ENCODE results near the gene VSTM2B. TPM values are rescaled to one million over a fixed set of nuclear protein-coding genes. Genes with fewer than 3 reads are reported as not detected.

Gene VSTM2B
- total RNA-seq, 2 experiments from 2014 or later: not detected

DNA sequence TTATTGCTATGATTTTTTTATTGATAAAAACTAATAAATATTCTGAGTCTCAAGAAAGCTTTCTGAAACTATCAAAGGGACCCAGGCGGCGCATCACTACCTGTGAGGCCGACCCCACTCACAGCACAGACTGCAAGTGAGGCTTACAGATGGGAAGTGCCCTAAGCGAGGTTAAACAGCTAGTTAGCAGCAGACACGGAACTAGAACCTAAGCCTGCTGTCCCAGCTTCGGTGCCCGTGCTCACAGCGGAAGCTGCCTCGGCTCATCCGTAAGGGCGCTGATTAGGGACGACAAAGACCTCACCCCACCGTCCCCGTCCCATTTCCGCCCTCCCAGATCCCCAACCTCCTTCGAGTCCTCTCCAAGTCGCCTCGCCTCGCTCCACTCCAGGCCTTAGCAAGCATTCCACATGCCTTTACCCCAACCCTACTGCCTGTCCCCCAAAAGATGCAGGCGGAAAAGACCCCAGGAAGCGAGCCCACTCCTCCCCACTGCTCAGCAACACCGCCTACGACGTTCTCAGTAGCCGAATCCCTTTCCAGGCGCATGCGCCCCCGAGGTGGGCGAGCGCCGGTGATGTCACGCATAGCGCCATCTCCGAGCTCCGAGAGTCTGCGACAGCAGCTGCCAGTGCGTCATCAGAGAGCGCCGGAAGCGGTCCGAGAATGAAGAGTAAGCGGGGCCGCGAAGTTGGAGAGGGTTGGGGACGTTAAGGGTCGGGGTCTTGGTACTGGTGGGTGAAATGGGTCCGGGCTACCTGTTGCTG is 80.0 kb downstream of the VSTM2B start, which contains the start of gene POP4:
POP4 (plus strand) TSS at position 631 of the 767 bp plus-strand sequence; CDS start at position 667, 36 bp downstream.
- H3K4me3 Mint-ChIP-seq: peak within 1 kb of the TSS; percentile 95
- H3K27ac Mint-ChIP-seq: peak within 1 kb of the TSS; percentile 100
- peaks cover 12% of the 10 kb centered on the region for H3K36me3 Mint-ChIP-seq
- H3K4me1 Mint-ChIP-seq (ENCODE audit: low read depth): peaks cover 19% of the 10 kb centered on the region
- no peaks in the 10 kb centered on the region for H3K27me3 Mint-ChIP-seq
- intact Hi-C loops (cut with micrococcal nuclease): loop anchor here (1.0 to 5.0 kb wide), 6 partner anchors 30 to 393 kb away; partner anchors contain the start of genes UQCRFS1 and URI1
- CTCF ChIA-PET: interaction anchor here (1.0 to 7.3 kb wide), 14 partner anchors 15 to 125 kb away, joined by 3 to 192 read pairs (median 8); partner anchors contain the start of genes C19orf12 and PLEKHF1
- H3K9me3 Mint-ChIP-seq: no peaks in the 10 kb centered on the region
- DNase-seq: peak; percentile 99
- POLR2A ChIA-PET: interaction anchor here (0.6 to 5.2 kb wide), 25 partner anchors 9 to 340 kb away, joined by 3 to 46 read pairs (median 4); partner anchors contain the start of genes C19orf12, PLEKHF1 and URI1

DNA sequence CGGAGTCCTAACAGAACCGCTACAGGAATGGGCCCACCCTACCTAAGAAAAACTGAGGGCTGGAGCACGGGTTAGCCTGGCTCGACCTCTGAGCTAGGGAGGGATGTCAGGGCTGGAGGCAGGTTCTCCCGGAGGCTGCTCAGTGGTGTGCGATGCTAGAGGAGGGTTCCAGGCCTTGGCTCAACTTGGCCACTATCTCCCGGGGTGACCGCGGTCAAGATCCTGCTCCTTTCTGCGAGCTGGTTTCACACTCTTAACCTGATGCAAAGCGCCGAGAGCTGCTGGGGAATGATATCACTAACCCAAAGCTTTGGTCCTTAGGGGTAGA is 80.6 kb downstream of the VSTM2B start:
- Mint-ChIP-seq H3K36me3 (peaks cover 13% of the 10 kb centered on the region), H3K9me3 (no peaks in the 10 kb centered on the region), H3K4me1 (ENCODE audit: low read depth) (peaks cover 23% of the 10 kb centered on the region), H3K4me3 (peak overlapping the region; percentile 95), H3K27ac (peak overlapping the region; percentile 100), H3K27me3 (no peaks in the 10 kb centered on the region)
- POLR2A ChIA-PET: interaction anchor here (0.6 to 5.2 kb wide), 23 partner anchors 9 to 336 kb away, joined by 3 to 46 read pairs (median 6); partner anchors contain the start of genes C19orf12, PLEKHF1 and URI1
- CTCF ChIA-PET: interaction anchor here (1.0 to 7.3 kb wide), 14 partner anchors 14 to 124 kb away, joined by 3 to 192 read pairs (median 8); partner anchors contain the start of genes C19orf12 and PLEKHF1
- intact Hi-C loops (cut with micrococcal nuclease): loop anchor here (1.0 to 5.0 kb wide), 6 partner anchors 30 to 393 kb away; partner anchors contain the start of genes UQCRFS1 and URI1
- DNase-seq: no peak

DNA sequence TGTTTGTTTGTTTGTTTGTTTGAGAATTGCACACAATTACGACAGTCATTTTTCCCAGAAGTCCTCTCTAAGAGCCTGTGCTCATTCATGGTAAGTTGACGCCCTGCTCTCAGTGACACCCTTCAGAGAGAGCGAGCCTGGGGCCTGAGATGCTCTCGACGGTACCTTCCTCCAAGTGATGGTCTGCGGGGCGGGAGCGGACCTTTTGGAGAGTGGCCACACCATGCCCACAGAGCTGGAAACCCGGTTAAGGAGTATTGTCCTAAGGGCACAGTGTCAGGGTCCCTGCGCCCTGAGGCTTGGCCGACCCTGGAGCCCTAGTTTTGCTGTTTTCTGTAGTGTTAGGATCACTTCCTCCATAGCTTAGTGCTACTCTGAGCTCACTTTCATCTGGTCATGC is 83.8 kb downstream of the VSTM2B start:
- H3K4me1 Mint-ChIP-seq (ENCODE audit: low read depth): peaks cover 20% of the 10 kb centered on the region
- H3K36me3 Mint-ChIP-seq: peaks cover 33% of the 10 kb centered on the region
- ChIA-PET POLR2A (interaction anchor here (1.2 to 2.4 kb wide), 2 partner anchors 68 to 106 kb away, joined by 3 to 15 read pairs; partner anchors contain the start of gene C19orf12), CTCF (interaction anchor here (0.7 to 7.3 kb wide), 23 partner anchors 9 to 711 kb away, joined by 3 to 192 read pairs (median 8); partner anchors contain the start of genes C19orf12 and PLEKHF1)
- intact Hi-C loops (cut with micrococcal nuclease): loop anchor here (1.0 to 5.0 kb wide), 5 partner anchors 59 to 333 kb away; partner anchors contain the start of gene URI1
- no peaks in the 10 kb centered on the region for H3K9me3 Mint-ChIP-seq
- no peaks in the 10 kb centered on the region for H3K27me3 Mint-ChIP-seq
- DNase-seq: no peak
- H3K4me3 Mint-ChIP-seq: no peak overlapping the region
- no peak overlapping the region for H3K27ac Mint-ChIP-seq

DNA sequence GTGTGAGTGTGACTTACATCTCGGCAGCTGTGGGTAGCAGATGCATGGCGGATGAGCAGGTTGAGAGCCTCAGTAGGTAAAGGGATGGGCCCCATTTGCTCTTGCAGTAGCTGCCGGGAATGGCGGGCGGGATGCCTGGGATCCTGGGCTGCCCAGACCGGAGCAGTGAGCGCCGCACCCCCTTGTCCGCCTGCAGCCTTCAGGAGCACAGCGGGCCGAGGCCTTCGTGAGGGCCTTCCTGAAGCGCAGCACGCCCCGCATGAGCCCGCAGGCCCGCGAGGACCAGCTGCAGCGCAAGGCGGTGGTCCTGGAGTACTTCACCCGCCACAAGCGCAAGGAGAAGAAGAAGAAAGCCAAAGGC is 84.4 kb downstream of the VSTM2B start:
- H3K9me3 Mint-ChIP-seq: no peaks in the 10 kb centered on the region
- H3K4me3 Mint-ChIP-seq: no peak overlapping the region
- POLR2A ChIA-PET: interaction anchor here (0.6 to 2.4 kb wide), 4 partner anchors 14 to 105 kb away, joined by 3 to 15 read pairs (median 3); partner anchors contain the start of gene C19orf12
- CTCF ChIA-PET: interaction anchor here (0.6 to 7.3 kb wide), 31 partner anchors 9 to 711 kb away, joined by 3 to 192 read pairs (median 5); partner anchors contain the start of genes C19orf12, PLEKHF1 and URI1
- peaks cover 17% of the 10 kb centered on the region for H3K4me1 Mint-ChIP-seq (ENCODE audit: low read depth)
- DNase-seq: no peak
- no peaks in the 10 kb centered on the region for H3K27me3 Mint-ChIP-seq
- no peak overlapping the region for H3K27ac Mint-ChIP-seq
- peaks cover 36% of the 10 kb centered on the region for H3K36me3 Mint-ChIP-seq
- intact Hi-C loops (cut with micrococcal nuclease): loop anchor here (1.0 to 2.0 kb wide), 4 partner anchors 58 to 227 kb away; no protein-coding TSS in a partner anchor

DNA sequence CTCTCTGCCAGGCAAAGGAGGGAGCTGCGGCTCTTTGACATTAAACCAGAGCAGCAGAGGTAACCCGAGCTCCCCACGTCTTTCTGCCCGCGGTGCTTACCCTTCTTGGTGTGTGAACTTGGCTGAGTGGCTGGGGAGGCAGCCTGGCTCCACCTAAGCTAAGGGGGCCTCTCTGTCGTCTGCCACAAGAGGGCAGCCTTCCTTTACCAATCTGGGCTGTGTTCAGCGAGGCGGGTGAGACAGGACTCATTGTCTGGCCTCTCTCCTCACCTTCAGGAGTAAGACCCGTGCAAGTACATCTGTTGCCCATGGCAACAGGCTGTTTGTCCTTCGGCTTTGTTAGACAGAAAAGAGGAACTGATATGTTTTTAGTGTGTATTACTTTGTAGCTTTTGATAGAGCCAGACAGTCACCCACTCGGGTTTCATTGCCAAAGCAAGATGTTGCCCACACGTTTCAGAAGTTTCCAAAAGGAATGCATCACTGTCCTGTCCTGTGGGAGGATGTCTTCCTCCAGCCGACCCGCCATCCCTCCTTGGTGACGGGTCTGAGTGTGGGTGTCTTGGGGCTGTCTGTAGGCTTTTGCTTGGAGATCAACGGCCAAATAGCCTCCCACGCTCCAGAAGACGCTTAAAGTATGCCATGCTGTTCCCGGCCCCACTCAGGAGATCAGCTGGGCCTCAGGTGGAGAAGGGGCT is 84.9 kb downstream of the VSTM2B start:
- H3K27me3 Mint-ChIP-seq: no peaks in the 10 kb centered on the region
- intact Hi-C loops (cut with micrococcal nuclease): loop anchor here (1.0 to 2.0 kb wide), 4 partner anchors 58 to 226 kb away; no protein-coding TSS in a partner anchor
- peak; percentile 89 for DNase-seq
- peaks cover 17% of the 10 kb centered on the region for H3K4me1 Mint-ChIP-seq (ENCODE audit: low read depth)
- H3K9me3 Mint-ChIP-seq: no peaks in the 10 kb centered on the region
- ChIA-PET CTCF (interaction anchor here (0.6 to 7.3 kb wide), 35 partner anchors 10 to 712 kb away, joined by 3 to 192 read pairs (median 4); partner anchors contain the start of genes C19orf12, PLEKHF1 and URI1), POLR2A (interaction anchor here (0.6 to 2.4 kb wide), 9 partner anchors 12 to 105 kb away, joined by 3 to 15 read pairs (median 3); partner anchors contain the start of gene C19orf12)
- peaks cover 38% of the 10 kb centered on the region for H3K36me3 Mint-ChIP-seq
- peak overlapping the region; percentile 64 for H3K27ac Mint-ChIP-seq
- no peak overlapping the region for H3K4me3 Mint-ChIP-seq

DNA sequence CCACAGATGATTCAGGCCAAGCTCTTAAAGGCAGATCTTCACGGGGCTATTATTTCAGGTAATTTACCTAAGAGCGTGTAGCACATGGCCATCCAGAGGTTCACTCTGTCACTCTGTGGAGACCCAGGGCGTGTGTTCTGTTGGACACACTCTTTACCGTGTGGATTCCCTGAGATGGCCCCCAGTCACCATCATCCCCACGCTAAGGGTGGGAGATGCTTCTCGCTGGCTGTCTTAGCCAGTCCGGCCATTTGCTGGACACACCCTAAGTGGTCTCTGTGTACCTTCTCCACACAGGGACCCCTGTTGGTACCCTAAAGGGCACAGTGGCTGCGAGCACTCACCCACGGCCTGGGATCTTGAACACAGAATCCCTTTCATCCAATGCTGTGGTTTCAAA is 86.3 kb downstream of the VSTM2B start:
- Mint-ChIP-seq H3K9me3 (no peaks in the 10 kb centered on the region), H3K36me3 (peaks cover 38% of the 10 kb centered on the region), H3K4me3 (no peak overlapping the region), H3K27ac (no peak overlapping the region), H3K27me3 (no peaks in the 10 kb centered on the region), H3K4me1 (ENCODE audit: low read depth) (peaks cover 11% of the 10 kb centered on the region)
- CTCF ChIA-PET: interaction anchor here (0.8 to 7.3 kb wide), 9 partner anchors 10 to 102 kb away, joined by 3 to 192 read pairs (median 45); partner anchors contain the start of genes C19orf12 and PLEKHF1
- DNase-seq: no peak
- POLR2A ChIA-PET: interaction anchor here (0.9 to 1.4 kb wide), 4 partner anchors 10 to 101 kb away, joined by 3 to 4 read pairs (median 4); no protein-coding TSS in a partner anchor
- intact Hi-C loops (cut with micrococcal nuclease): no loop called here

DNA sequence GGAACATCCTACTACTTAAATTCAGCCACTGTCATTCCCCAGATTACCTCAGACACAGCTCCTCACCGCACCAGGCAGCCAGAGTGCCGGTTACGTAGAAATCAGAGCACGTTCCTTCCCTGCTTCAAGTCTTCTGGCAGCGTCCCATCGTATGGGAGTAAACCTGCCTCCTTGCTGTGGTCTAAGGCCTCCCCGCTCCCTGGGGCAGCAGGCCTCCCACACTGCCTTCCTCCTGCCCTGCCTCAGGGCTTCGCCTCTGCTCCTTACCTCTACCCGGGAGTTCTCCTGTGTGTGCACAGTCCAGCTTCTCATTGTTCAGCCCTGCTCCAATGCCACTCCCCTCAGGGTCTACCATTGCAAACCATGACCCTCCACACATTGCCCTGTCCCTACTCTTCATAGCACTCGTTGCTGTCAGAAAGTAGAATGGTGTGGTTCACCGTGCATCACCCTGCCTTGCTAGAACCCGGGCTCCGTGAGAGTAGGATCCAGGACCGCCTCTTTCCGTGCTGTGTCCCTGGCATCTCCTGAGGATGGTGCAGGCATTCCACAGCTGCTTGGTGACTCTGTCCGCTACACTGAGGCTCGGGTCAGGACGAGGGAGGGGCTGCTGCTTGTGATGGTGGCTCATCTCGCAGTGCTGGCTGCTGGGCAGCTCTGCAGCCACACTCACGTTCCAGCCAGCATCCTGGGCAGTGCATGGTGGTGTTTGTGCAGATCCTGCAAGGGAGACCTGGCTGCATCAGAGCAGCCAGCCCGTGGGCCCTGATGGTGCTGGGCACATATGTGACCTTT is 87.2 kb downstream of the VSTM2B start:
- H3K36me3 Mint-ChIP-seq: peaks cover 38% of the 10 kb centered on the region
- ChIA-PET CTCF (interaction anchor here (4.2 to 5.2 kb wide), 2 partner anchors 60 to 78 kb away, joined by 45 to 130 read pairs; no protein-coding TSS in a partner anchor), POLR2A (no interaction called here)
- H3K4me3 Mint-ChIP-seq: no peak overlapping the region
- H3K27ac Mint-ChIP-seq: no peak overlapping the region
- no peaks in the 10 kb centered on the region for H3K27me3 Mint-ChIP-seq
- DNase-seq: no peak
- intact Hi-C loops (cut with micrococcal nuclease): no loop called here
- no peaks in the 10 kb centered on the region for H3K9me3 Mint-ChIP-seq
- peaks cover 9% of the 10 kb centered on the region for H3K4me1 Mint-ChIP-seq (ENCODE audit: low read depth)

DNA sequence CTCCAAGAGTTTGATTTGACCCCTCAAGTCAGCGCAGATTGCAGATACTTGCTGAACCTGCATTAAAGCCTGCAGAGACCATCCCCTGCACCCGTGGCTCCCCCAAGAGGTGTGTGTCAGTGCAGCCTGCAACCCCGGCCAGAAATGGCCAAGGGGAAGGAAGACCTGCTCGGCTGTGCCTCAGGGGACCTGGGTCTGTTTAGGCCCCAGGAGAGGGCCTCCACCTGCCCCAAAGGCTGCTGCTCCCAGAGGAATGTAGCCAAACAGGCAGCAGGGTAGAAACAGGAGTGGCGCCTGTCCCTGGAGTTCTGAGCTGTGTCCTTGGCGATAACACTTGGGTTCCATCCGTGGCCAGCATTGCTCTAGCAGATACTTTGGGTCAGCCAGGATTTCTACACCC is 88.3 kb downstream of the VSTM2B start:
- H3K36me3 Mint-ChIP-seq: peaks cover 38% of the 10 kb centered on the region
- POLR2A ChIA-PET: no interaction called here
- no peak overlapping the region for H3K4me3 Mint-ChIP-seq
- peaks cover 9% of the 10 kb centered on the region for H3K4me1 Mint-ChIP-seq (ENCODE audit: low read depth)
- DNase-seq: no peak
- H3K27me3 Mint-ChIP-seq: no peaks in the 10 kb centered on the region
- CTCF ChIA-PET: interaction anchor here (1.0 to 5.2 kb wide), 4 partner anchors 77 to 102 kb away, joined by 3 to 130 read pairs (median 8); no protein-coding TSS in a partner anchor
- no peak overlapping the region for H3K27ac Mint-ChIP-seq
- H3K9me3 Mint-ChIP-seq: no peaks in the 10 kb centered on the region
- intact Hi-C loops (cut with micrococcal nuclease): no loop called here

Data from activated CD4-positive, alpha-beta memory T cell treated with anti-CD3 and anti-CD28 coated beads for 36 hours (primary cell).